ENCODE results near the gene CFAP43.
A peak's percentile ranks its signal among the peaks of the same experiment; 100 is the strongest.

The CFAP43 gene

DNA sequence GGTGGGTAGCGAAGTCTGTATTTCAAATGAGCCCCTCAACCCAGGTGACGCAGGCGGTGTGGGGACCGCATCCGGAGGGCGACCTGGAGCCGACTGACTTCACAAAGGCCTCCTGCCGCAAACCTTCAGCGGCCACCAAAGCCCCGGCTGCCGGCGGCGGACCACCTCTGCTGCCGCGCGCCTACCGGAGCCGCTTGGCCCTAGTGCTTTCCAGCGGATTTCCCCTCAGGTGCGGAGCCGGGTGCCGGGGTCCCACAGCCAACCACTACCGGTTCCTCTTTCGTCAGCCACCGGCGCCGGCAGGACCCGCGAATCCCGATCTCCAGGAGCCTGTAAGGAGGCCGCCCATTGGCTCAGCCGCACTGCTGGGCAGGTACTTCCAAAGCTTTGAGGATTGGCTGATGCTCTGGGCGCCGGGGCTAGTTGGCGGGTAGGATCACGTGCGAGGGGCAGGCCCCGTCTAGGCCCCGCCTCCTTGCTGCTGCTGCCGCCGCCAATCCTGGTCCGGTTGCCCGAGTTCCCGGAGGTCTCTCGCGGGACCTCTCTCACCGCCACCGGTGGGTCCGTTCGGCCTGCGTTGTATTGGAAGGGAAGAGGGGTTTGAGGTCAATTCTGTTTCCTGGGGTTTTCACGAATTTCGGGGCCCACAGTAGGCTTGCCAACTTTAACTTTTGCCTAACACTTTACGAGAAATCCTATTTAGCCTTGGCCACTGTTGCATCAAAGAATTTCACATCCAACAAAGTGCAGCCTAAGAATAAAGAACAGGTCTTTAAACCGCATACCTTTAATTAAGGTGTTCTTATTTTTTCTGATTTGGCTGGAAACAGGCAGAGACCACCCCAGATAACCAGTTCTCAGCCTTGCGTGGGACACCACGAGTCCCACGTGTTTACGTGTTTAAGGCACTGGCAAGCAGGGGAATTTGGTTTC is 36.8 kb upstream of the CFAP43 start, which contains the start of gene GSTO2:
GSTO2 (plus strand) TSS at position 472 of the 933 bp plus-strand sequence. CDS start 5,732 bp downstream, outside the sequence.
- Histone ChIP-seq H4K20me1 (ENCODE audit: insufficient read depth) (no peaks in the 10 kb centered on the region), H3K9ac (peak within 1 kb of the TSS; percentile 76), H3K27me3 (ENCODE audit: insufficient read depth, low read depth) (no peaks in the 10 kb centered on the region), H2AFZ (ENCODE audit: low read depth) (peak within 1 kb of the TSS; percentile 76), H3K36me3 (ENCODE audit: insufficient read depth) (no peaks in the 10 kb centered on the region; the same call in 1 of the 2 replicates), H3K27ac (peak within 1 kb of the TSS; percentile 60), H3K79me2 (ENCODE audit: insufficient read depth, low read depth) (peaks cover 44% of the 10 kb centered on the region), H3K4me2 (peak within 1 kb of the TSS; percentile 66), H3K4me1 (ENCODE audit: low read depth, poor library complexity, severe bottlenecking) (peaks cover 14% of the 10 kb centered on the region), H3K4me3 (IDR thresholded peaks at IDR 0.05; ENCODE audit: insufficient read depth, low read depth, low read length) (no peak within 1 kb of the TSS)
- TF ChIP-seq, protein P1, sequence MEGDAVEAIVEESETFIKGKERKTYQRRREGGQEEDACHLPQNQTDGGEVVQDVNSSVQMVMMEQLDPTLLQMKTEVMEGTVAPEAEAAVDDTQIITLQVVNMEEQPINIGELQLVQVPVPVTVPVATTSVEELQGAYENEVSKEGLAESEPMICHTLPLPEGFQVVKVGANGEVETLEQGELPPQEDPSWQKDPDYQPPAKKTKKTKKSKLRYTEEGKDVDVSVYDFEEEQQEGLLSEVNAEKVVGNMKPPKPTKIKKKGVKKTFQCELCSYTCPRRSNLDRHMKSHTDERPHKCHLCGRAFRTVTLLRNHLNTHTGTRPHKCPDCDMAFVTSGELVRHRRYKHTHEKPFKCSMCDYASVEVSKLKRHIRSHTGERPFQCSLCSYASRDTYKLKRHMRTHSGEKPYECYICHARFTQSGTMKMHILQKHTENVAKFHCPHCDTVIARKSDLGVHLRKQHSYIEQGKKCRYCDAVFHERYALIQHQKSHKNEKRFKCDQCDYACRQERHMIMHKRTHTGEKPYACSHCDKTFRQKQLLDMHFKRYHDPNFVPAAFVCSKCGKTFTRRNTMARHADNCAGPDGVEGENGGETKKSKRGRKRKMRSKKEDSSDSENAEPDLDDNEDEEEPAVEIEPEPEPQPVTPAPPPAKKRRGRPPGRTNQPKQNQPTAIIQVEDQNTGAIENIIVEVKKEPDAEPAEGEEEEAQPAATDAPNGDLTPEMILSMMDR (conservative IDR thresholded peaks at IDR 0.05; ENCODE audit: low read depth, low read length) = no peak

DNA sequence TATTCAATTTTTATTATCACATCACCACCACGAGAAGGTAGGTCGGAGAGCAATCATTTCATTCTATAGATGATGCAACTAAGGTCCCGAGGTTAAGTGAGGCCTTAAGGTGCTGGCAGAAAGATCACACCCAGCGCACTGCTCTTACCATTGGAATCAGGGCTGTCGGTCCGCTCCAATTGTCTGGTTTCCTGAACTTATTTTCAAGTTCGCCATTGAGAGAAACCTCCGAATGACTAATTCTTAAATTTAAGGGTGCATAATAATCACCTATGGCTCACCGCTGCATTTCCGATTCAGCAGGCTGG is 36.2 kb upstream of the CFAP43 start:
- Histone ChIP-seq H3K4me3 (IDR thresholded peaks at IDR 0.05; ENCODE audit: insufficient read depth, low read depth, low read length) (no peak overlapping the region), H3K4me2 (peak overlapping the region; percentile 66), H3K4me1 (ENCODE audit: low read depth, poor library complexity, severe bottlenecking) (peaks cover 14% of the 10 kb centered on the region), H3K79me2 (ENCODE audit: insufficient read depth, low read depth) (peaks cover 48% of the 10 kb centered on the region), H3K27me3 (ENCODE audit: insufficient read depth, low read depth) (no peaks in the 10 kb centered on the region), H2AFZ (ENCODE audit: low read depth) (peak overlapping the region; percentile 76), H4K20me1 (ENCODE audit: insufficient read depth) (no peaks in the 10 kb centered on the region), H3K9ac (peak overlapping the region; percentile 76), H3K27ac (peak overlapping the region; percentile 60), H3K36me3 (ENCODE audit: insufficient read depth) (no peaks in the 10 kb centered on the region; the same call in 1 of the 2 replicates)
- TF ChIP-seq, protein P1 (conservative IDR thresholded peaks at IDR 0.05; ENCODE audit: low read depth, low read length) = no peak

DNA sequence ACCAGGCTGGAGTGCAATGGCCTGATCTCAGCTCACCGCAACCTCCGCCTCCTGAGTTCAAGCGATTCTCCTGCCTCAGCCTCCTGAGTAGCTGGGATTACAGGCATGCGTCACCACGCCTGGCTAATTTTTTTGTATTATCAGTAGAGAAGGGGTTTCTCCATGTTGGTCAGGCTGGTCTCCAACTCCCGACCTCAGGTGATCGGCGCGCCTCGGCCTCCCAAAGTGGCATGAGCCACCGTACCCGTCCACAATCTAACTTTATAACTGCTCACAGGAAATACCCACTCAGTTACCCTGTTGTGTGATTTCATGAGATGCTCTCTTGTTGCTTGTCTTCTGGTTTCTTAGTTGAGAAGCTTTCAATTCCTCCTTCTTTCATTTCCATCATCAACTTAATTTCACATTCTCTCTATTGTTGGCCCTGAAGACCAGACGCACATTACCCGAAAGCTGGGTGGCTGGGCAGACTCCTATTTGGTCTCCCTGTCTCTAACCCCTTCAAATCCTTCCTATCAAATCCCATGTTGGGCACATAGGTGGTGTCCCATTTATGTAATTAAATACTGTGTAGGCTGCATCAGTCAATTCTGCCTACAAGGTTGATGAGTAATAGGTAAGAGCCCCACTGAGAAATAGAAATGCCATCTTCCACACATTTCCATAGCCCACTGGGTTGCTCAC is 35.7 kb upstream of the CFAP43 start:
- Histone ChIP-seq H3K27ac (no peak overlapping the region), H3K9ac (peak overlapping the region; percentile 76; the same call in 1 of the 2 replicates), H4K20me1 (ENCODE audit: insufficient read depth) (no peaks in the 10 kb centered on the region), H3K27me3 (ENCODE audit: insufficient read depth, low read depth) (no peaks in the 10 kb centered on the region), H3K4me2 (peak overlapping the region; percentile 66), H2AFZ (ENCODE audit: low read depth) (peak overlapping the region; percentile 76; the same call in 1 of the 2 replicates), H3K4me3 (IDR thresholded peaks at IDR 0.05; ENCODE audit: insufficient read depth, low read depth, low read length) (no peak overlapping the region), H3K79me2 (ENCODE audit: insufficient read depth, low read depth) (peaks cover 50% of the 10 kb centered on the region), H3K36me3 (ENCODE audit: insufficient read depth) (no peaks in the 10 kb centered on the region; the same call in 1 of the 2 replicates), H3K4me1 (ENCODE audit: low read depth, poor library complexity, severe bottlenecking) (peaks cover 14% of the 10 kb centered on the region)
- TF ChIP-seq, protein P1 (conservative IDR thresholded peaks at IDR 0.05; ENCODE audit: low read depth, low read length) = no peak

DNA sequence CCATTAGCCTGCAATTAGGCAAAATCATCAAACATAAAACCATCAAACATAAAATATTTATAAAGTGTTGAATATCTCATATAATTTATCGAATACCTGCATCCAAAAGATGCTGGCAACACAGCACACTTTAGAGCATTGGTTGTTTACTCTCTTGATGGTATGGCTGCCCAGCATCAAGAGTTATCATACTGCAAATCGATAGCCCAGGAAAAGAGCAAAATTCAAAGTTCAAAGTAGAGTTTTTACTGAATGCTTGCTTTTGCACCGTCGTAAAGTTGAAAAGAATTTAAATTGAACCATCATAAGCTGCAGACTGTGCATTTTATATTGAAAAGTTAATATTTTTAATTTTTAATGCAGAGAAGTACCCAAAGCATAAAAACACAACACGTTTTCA is 32.6 kb upstream of the CFAP43 start:
- H3K27ac ChIP-seq = no peak overlapping the region
- H3K27me3 ChIP-seq (ENCODE audit: insufficient read depth, low read depth) = no peaks in the 10 kb centered on the region
- no peak overlapping the region for H3K4me3 ChIP-seq (IDR thresholded peaks at IDR 0.05; ENCODE audit: insufficient read depth, low read depth, low read length)
- no peaks in the 10 kb centered on the region for H4K20me1 ChIP-seq (ENCODE audit: insufficient read depth)
- H3K9ac ChIP-seq = no peak overlapping the region
- H2AFZ ChIP-seq (ENCODE audit: low read depth) = no peak overlapping the region
- no peak overlapping the region for H3K4me2 ChIP-seq
- H3K4me1 ChIP-seq (ENCODE audit: low read depth, poor library complexity, severe bottlenecking) = peaks cover 14% of the 10 kb centered on the region
- H3K79me2 ChIP-seq (ENCODE audit: insufficient read depth, low read depth) = peaks cover 50% of the 10 kb centered on the region
- no peaks in the 10 kb centered on the region; the same call in 1 of the 2 replicates for H3K36me3 ChIP-seq (ENCODE audit: insufficient read depth)
- TF ChIP-seq, protein P1 (conservative IDR thresholded peaks at IDR 0.05; ENCODE audit: low read depth, low read length) = no peak

All from KMS-11 (cell line).